ENCODE data around the gene PLEKHA7. TPM values are rescaled to one million over a fixed set of nuclear protein-coding genes. Genes with fewer than 3 reads are reported as not detected.

The PLEKHA7 gene
- polyA plus RNA-seq, 1 donor (not counting 4 experiments of a cell fraction or from before 2014, with no cell fraction given), result 1.4 TPM

DNA sequence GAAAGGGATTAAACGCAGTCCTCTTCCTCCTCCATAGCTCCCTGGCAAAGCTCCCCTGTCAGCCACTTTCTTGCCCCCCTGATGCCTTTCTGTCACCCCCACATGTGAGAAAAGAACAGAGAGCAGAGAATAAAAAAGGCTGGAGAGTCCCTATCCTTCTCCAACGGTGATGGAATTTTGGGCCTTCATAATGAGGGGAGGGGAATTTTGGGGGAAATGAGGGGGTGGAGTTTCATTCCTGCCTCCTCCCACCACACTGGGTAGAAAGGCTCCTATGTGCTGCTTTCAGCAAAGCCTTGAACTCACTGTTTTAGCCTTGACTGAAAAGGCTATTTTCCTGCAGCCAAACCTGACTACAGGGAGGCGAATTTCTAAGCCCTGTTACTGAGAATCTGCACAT is 216.4 kb downstream of the PLEKHA7 start:
- Histone ChIP-seq H3K36me3 (ENCODE audit: control insufficient read depth in 2 of 2, extremely low read depth in 1 of 2, insufficient read depth in 2 of 2, low read length in 2 of 2) (no peaks in the 10 kb centered on the region), H3K9ac (ENCODE audit: control insufficient read depth, extremely low read depth, insufficient read depth, low read length) (no peak overlapping the region), H3K4me1 (ENCODE audit: control insufficient read depth, extremely low read depth, insufficient read depth, low read length) (no peaks in the 10 kb centered on the region), H3K27me3 (ENCODE audit: control insufficient read depth, extremely low read depth, insufficient read depth, low read length) (no peaks in the 10 kb centered on the region), H4K20me1 (ENCODE audit: control insufficient read depth, extremely low read depth, insufficient read depth, low read length) (no peaks in the 10 kb centered on the region), H2AFZ (ENCODE audit: control insufficient read depth, low read length) (no peak overlapping the region), H3K4me2 (ENCODE audit: control insufficient read depth, extremely low read depth, insufficient read depth, low read depth, low read length) (no peak overlapping the region), H3K79me2 (ENCODE audit: control insufficient read depth, insufficient read depth, low read length) (no peaks in the 10 kb centered on the region), H3K9me1 (ENCODE audit: control insufficient read depth, extremely low read depth, insufficient read depth, low read length) (no peaks in the 10 kb centered on the region), H3K9me3 (ENCODE audit: control insufficient read depth, low read depth, low read length) (no peaks in the 10 kb centered on the region), H3K4me3 (ENCODE audit: control insufficient read depth in 2 of 3, extremely low read depth in 1 of 3, insufficient read depth in 2 of 3, low read depth in 1 of 3, low read length in 3 of 3) (no peak overlapping the region), H3K27ac (ENCODE audit: control insufficient read depth, insufficient read depth, low read length) (no peak overlapping the region)
- TF ChIP-seq, protein P1, sequence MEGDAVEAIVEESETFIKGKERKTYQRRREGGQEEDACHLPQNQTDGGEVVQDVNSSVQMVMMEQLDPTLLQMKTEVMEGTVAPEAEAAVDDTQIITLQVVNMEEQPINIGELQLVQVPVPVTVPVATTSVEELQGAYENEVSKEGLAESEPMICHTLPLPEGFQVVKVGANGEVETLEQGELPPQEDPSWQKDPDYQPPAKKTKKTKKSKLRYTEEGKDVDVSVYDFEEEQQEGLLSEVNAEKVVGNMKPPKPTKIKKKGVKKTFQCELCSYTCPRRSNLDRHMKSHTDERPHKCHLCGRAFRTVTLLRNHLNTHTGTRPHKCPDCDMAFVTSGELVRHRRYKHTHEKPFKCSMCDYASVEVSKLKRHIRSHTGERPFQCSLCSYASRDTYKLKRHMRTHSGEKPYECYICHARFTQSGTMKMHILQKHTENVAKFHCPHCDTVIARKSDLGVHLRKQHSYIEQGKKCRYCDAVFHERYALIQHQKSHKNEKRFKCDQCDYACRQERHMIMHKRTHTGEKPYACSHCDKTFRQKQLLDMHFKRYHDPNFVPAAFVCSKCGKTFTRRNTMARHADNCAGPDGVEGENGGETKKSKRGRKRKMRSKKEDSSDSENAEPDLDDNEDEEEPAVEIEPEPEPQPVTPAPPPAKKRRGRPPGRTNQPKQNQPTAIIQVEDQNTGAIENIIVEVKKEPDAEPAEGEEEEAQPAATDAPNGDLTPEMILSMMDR (optimal IDR thresholded peaks at IDR 0.05 in 1 of 3, IDR thresholded peaks at IDR 0.05 in 1 of 3, conservative IDR thresholded peaks at IDR 0.05 in 1 of 3; ENCODE audit: extremely low read depth in 1 of 3, insufficient read depth in 2 of 3, low read length in 3 of 3), result no peak
- TF ChIP-seq EZH2 (IDR thresholded peaks at IDR 0.05; ENCODE audit: low read length), result no peak
- dilution Hi-C loops (cut with MboI; ENCODE audit: extremely low pct_ligation_motif_present, low sequenced_read_pairs), result no loop called here
- DNase-seq (ENCODE audit: low read depth, low spot score) (no peak), FAIRE-seq (no peak)

DNA sequence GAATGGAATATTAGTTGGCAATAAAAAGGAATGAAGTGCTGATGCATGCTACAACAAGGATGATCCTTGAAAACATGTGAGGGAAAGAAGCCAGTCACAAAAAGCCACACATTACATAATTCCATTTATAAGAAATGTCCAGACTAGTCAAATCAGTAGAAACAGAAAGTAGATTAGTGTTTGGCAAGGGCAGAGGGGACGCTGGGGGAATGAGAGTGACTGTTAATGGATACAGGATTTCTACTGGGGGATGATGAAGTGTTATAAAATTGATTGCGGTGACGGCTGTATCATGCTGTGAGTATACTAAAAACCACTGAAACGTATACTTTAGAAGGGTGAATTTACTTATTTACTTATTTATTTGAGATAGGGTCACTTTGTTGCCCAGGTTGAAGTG is 217.9 kb downstream of the PLEKHA7 start:
- H3K4me2 ChIP-seq (ENCODE audit: control insufficient read depth, extremely low read depth, insufficient read depth, low read depth, low read length), result no peak overlapping the region
- TF ChIP-seq, protein P1 (optimal IDR thresholded peaks at IDR 0.05 in 1 of 3, IDR thresholded peaks at IDR 0.05 in 1 of 3, conservative IDR thresholded peaks at IDR 0.05 in 1 of 3; ENCODE audit: extremely low read depth in 1 of 3, insufficient read depth in 2 of 3, low read length in 3 of 3), result no peak
- no peak for TF ChIP-seq EZH2 (IDR thresholded peaks at IDR 0.05; ENCODE audit: low read length)
- H2AFZ ChIP-seq (ENCODE audit: control insufficient read depth, low read length), result no peak overlapping the region
- no peak overlapping the region for H3K4me3 ChIP-seq (ENCODE audit: control insufficient read depth in 2 of 3, extremely low read depth in 1 of 3, insufficient read depth in 2 of 3, low read depth in 1 of 3, low read length in 3 of 3)
- H3K79me2 ChIP-seq (ENCODE audit: control insufficient read depth, insufficient read depth, low read length), result no peaks in the 10 kb centered on the region
- H3K27ac ChIP-seq (ENCODE audit: control insufficient read depth, insufficient read depth, low read length), result no peak overlapping the region
- no peak for FAIRE-seq
- dilution Hi-C loops (cut with MboI; ENCODE audit: extremely low pct_ligation_motif_present, low sequenced_read_pairs), result no loop called here
- no peaks in the 10 kb centered on the region for H3K9me1 ChIP-seq (ENCODE audit: control insufficient read depth, extremely low read depth, insufficient read depth, low read length)
- no peaks in the 10 kb centered on the region for H3K27me3 ChIP-seq (ENCODE audit: control insufficient read depth, extremely low read depth, insufficient read depth, low read length)
- DNase-seq (ENCODE audit: low read depth, low spot score), result no peak
- H4K20me1 ChIP-seq (ENCODE audit: control insufficient read depth, extremely low read depth, insufficient read depth, low read length), result no peaks in the 10 kb centered on the region
- no peaks in the 10 kb centered on the region for H3K9me3 ChIP-seq (ENCODE audit: control insufficient read depth, low read depth, low read length)
- H3K36me3 ChIP-seq (ENCODE audit: control insufficient read depth in 2 of 2, extremely low read depth in 1 of 2, insufficient read depth in 2 of 2, low read length in 2 of 2), result no peaks in the 10 kb centered on the region
- H3K4me1 ChIP-seq (ENCODE audit: control insufficient read depth, extremely low read depth, insufficient read depth, low read length), result peaks cover 11% of the 10 kb centered on the region
- H3K9ac ChIP-seq (ENCODE audit: control insufficient read depth, extremely low read depth, insufficient read depth, low read length), result no peak overlapping the region

All from keratinocyte (primary cell).